SK-N-SH (cell line): Measurements from ENCODE around the gene SLC22A14. TPM values are rescaled to one million over a fixed set of nuclear protein-coding genes. Genes with fewer than 3 reads are reported as not detected.

Experiments used
- CTCF ChIA-PET: fragments of 300-600, 350-600 bp; formaldehyde crosslinking; extraction: SDS; loops from one replicate; lab custom pipeline; 2021; lab: Yijun Ruan, JAX
- POLR2A ChIA-PET: fragments of 350-600 bp; sonication (Branson Sonifier 250); formaldehyde crosslinking; extraction: SDS; loops from one replicate; lab custom pipeline; 2020; ENCODE audit warnings: antibody characterized with exemption, inconsistent platforms; lab: Yijun Ruan, JAX
- DNase-seq: peaks from one replicate; pipeline ENCODE4 v3.0.0; 2012
- H2AFZ ChIP-seq: fragments of 200-600 bp; sonication (generic); 2 replicates; pipeline ENCODE4 v1.8.1; 2016; ENCODE audit warnings: antibody characterized with exemption, mild to moderate bottlenecking, low read depth
- H3F3A ChIP-seq: fragments of 200-600 bp; sonication (generic); replicated peaks from 2 replicates; pipeline ENCODE3; 2016; ENCODE audit warnings: antibody characterized with exemption, mild to moderate bottlenecking; ENCODE audit not compliant: insufficient read depth
- H3K27ac ChIP-seq, 2 experiments: fragments of 200-500 bp in 1 of 2; fragments of 200-600 bp in 1 of 2; sonication (Bioruptor generic) in 1 of 2; sonication (generic), shearing (Covaris generic) in 1 of 2; 2 replicates each; pipeline versions ENCODE4 v1.5.1 to v1.6.1; 2014 to 2016; ENCODE audit warnings: low read depth in 2 of 2, inconsistent platforms in 1 of 2, low read length in 1 of 2, mild to moderate bottlenecking in 1 of 2, mixed read lengths in 1 of 2
- H3K27me3 ChIP-seq: fragments of 200-600 bp; sonication (generic), shearing (Covaris generic); 2 replicates; pipeline ENCODE4 v1.6.1; 2016; ENCODE audit warnings: mixed run types; ENCODE audit not compliant: insufficient read depth
- H3K36me3 ChIP-seq, 2 experiments: fragments of 200-500 bp in 1 of 2; fragments of 200-600 bp in 1 of 2; sonication (Bioruptor generic) in 1 of 2; sonication (generic) in 1 of 2; replicated peaks in 1 of 2; 2 replicates each; pipeline versions ENCODE3 to v1.5.1; 2014 to 2016; ENCODE audit warnings: low read length in 1 of 2, mild to moderate bottlenecking in 1 of 2; ENCODE audit not compliant: insufficient read depth in 2 of 2, control insufficient read depth in 1 of 2
- H3K4me1 ChIP-seq, 2 experiments: fragments of 200-500 bp in 1 of 2; fragments of 200-600 bp in 1 of 2; sonication (Bioruptor generic) in 1 of 2; sonication (generic), shearing (Covaris generic) in 1 of 2; 2 replicates each; pipeline versions ENCODE4 v1.5.1 to v1.6.1; 2014 to 2016; ENCODE audit warnings: low read depth in 1 of 2, low read length in 1 of 2, mixed run types in 1 of 2; ENCODE audit not compliant: insufficient read depth in 2 of 2, control insufficient read depth in 1 of 2
- H3K4me2 ChIP-seq: fragments of 200-600 bp; sonication (generic), shearing (Covaris generic); 2 replicates; pipeline ENCODE4 v1.6.1; 2017; ENCODE audit warnings: mixed run types
- H3K4me3 ChIP-seq, 2 experiments: fragments of 200-500 bp in 1 of 2; fragments of 200-600 bp in 1 of 2; sonication (Bioruptor generic) in 1 of 2; sonication (generic), shearing (Covaris generic) in 1 of 2; 2 replicates each; pipeline versions ENCODE4 v1.5.1 to v1.8.1; 2014 to 2016; ENCODE audit warnings: low read depth in 2 of 2, inconsistent platforms in 1 of 2, low read length in 1 of 2, mild to moderate bottlenecking in 1 of 2, mixed read lengths in 1 of 2, moderate library complexity in 1 of 2
- H3K79me2 ChIP-seq: fragments of 200-600 bp; sonication (generic); 2 replicates; pipeline ENCODE4 v1.8.1; 2017; ENCODE audit warnings: mild to moderate bottlenecking; ENCODE audit not compliant: insufficient read depth
- H3K9ac ChIP-seq: fragments of 200-600 bp; sonication (generic); 2 replicates; pipeline ENCODE4 v1.6.1; 2017; ENCODE audit warnings: mixed run types
- H3K9me2 ChIP-seq: fragments of 200-600 bp; sonication (generic); 2 replicates; pipeline ENCODE4 v1.6.1; 2017; ENCODE audit warnings: mixed run types
- H3K9me3 ChIP-seq: fragments of 200-600 bp; sonication (generic); 2 replicates; pipeline ENCODE4 v1.6.1; 2017; ENCODE audit warnings: mixed run types, mild to moderate bottlenecking, moderate library complexity
- H4K20me1 ChIP-seq: fragments of 200-600 bp; sonication (generic); 2 replicates; pipeline ENCODE4 v1.6.1; 2017; ENCODE audit warnings: mild to moderate bottlenecking, mixed run types; ENCODE audit not compliant: insufficient read depth
- EZH2phosphoT487 ChIP-seq: fragments of 200-600 bp; sonication (generic); IDR thresholded peaks from 2 replicates; pipeline ENCODE4 v1.6.1; 2017; ENCODE audit warnings: low read depth, mixed run types, mild to moderate bottlenecking, antibody characterized with exemption, moderate library complexity, borderline replicate concordance
- JUND ChIP-seq: IDR thresholded peaks from 2 replicates; pipeline ENCODE4 v1.4.0; 2012
- NFIC ChIP-seq: IDR thresholded peaks from 2 replicates; pipeline ENCODE4 v1.4.0; 2012; ENCODE audit warnings: borderline replicate concordance
- POLR2AphosphoS5 ChIP-seq: IDR thresholded peaks from 2 replicates; pipeline ENCODE4 v1.6.1; 2012; ENCODE audit warnings: low read depth, low read length
- REST ChIP-seq: IDR thresholded peaks from 2 replicates; pipeline ENCODE4 v1.6.1; 2012; ENCODE audit warnings: mild to moderate bottlenecking, low read depth, low read length, moderate library complexity
- RFX5 ChIP-seq: IDR thresholded peaks from 2 replicates; pipeline ENCODE4 v1.6.1; 2012; ENCODE audit warnings: mild to moderate bottlenecking, improper control_type of control experiment, low read length
- SIN3A ChIP-seq: IDR thresholded peaks from 2 replicates; pipeline ENCODE4 v1.6.1; 2012; ENCODE audit warnings: low read depth, mild to moderate bottlenecking, low read length, moderate library complexity, borderline replicate concordance
- TAF1 ChIP-seq: IDR thresholded peaks from 2 replicates; pipeline ENCODE4 v1.6.1; 2012; ENCODE audit warnings: low read depth, mild to moderate bottlenecking, low read length, moderate library complexity, borderline replicate concordance
- TCF12 ChIP-seq: IDR thresholded peaks from 2 replicates; pipeline ENCODE4 v1.4.0; 2012
- TEAD4 ChIP-seq: IDR thresholded peaks from 2 replicates; pipeline ENCODE4 v1.4.0; 2012; ENCODE audit warnings: mild to moderate bottlenecking, borderline replicate concordance; ENCODE audit not compliant: insufficient read depth
- WGBS: methylation state at CpG from one replicate; pipeline ENCODE4 v1.1.6; 2017; ENCODE audit warnings: low lambda C conversion rate; 5-methylcytosine and 5-hydroxymethylcytosine counted together
- polyA plus RNA-seq, 3 experiments: library from polyadenylated mRNA; depleted of rRNA; stranded (reverse); fragments of >200 nt; gene quantifications; 2 replicates each; pipeline ENCODE4 v1.2.3, GENCODE V29; 2012
- TF ChIP-seq, protein P1 (sequence below): IDR thresholded peaks from 2 replicates; pipeline ENCODE4 v1.4.0; 2012; ENCODE audit warnings: low read depth
- TF ChIP-seq, protein P2 (sequence below): IDR thresholded peaks from 2 replicates; pipeline ENCODE4 v1.4.0; 2012; ENCODE audit warnings: low read depth, borderline replicate concordance

The SLC22A14 gene
- polyA plus RNA-seq, 1 of the 3 experiments (the other 2 are of a cell fraction): 0.16 TPM

- H3F3A ChIP-seq: no peaks in the 10 kb centered on the region
- no peak for DNase-seq
- H3K27ac ChIP-seq: no peak overlapping the region
- no peaks in the 10 kb centered on the region for H3K4me1 ChIP-seq
- no peaks in the 10 kb centered on the region for H3K79me2 ChIP-seq
- no peaks in the 10 kb centered on the region for H4K20me1 ChIP-seq
- no peaks in the 10 kb centered on the region for H3K9me2 ChIP-seq
- TF ChIP-seq SIN3A (no peak), RFX5 (no peak), POLR2AphosphoS5 (no peak), TCF12 (no peak), NFIC (no peak), TEAD4 (no peak), TAF1 (no peak), JUND (no peak)
- TF ChIP-seq, protein P1, sequence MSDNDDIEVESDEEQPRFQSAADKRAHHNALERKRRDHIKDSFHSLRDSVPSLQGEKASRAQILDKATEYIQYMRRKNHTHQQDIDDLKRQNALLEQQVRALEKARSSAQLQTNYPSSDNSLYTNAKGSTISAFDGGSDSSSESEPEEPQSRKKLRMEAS: no peak
- TF ChIP-seq, protein P2, sequence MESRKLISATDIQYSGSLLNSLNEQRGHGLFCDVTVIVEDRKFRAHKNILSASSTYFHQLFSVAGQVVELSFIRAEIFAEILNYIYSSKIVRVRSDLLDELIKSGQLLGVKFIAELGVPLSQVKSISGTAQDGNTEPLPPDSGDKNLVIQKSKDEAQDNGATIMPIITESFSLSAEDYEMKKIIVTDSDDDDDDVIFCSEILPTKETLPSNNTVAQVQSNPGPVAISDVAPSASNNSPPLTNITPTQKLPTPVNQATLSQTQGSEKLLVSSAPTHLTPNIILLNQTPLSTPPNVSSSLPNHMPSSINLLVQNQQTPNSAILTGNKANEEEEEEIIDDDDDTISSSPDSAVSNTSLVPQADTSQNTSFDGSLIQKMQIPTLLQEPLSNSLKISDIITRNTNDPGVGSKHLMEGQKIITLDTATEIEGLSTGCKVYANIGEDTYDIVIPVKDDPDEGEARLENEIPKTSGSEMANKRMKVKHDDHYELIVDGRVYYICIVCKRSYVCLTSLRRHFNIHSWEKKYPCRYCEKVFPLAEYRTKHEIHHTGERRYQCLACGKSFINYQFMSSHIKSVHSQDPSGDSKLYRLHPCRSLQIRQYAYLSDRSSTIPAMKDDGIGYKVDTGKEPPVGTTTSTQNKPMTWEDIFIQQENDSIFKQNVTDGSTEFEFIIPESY: no peak
- peaks cover 0 to 6% of the 10 kb centered on the region in 2 experiments for H3K36me3 ChIP-seq
- H3K9ac ChIP-seq: no peak overlapping the region
- no peak overlapping the region for H3K4me3 ChIP-seq
- H3K9me3 ChIP-seq: no peaks in the 10 kb centered on the region
- CTCF ChIA-PET: no interaction called here
- POLR2A ChIA-PET: no interaction called here
- 96% methylated on average over 8 of the region's 9 CpGs for WGBS
- H2AFZ ChIP-seq: no peak overlapping the region
- H3K27me3 ChIP-seq: no peaks in the 10 kb centered on the region
- no peak overlapping the region for H3K4me2 ChIP-seq
Observed at GRCh38 chr3:38362825-38363224, 80.7 kb downstream of the SLC22A14 start.

DNA sequence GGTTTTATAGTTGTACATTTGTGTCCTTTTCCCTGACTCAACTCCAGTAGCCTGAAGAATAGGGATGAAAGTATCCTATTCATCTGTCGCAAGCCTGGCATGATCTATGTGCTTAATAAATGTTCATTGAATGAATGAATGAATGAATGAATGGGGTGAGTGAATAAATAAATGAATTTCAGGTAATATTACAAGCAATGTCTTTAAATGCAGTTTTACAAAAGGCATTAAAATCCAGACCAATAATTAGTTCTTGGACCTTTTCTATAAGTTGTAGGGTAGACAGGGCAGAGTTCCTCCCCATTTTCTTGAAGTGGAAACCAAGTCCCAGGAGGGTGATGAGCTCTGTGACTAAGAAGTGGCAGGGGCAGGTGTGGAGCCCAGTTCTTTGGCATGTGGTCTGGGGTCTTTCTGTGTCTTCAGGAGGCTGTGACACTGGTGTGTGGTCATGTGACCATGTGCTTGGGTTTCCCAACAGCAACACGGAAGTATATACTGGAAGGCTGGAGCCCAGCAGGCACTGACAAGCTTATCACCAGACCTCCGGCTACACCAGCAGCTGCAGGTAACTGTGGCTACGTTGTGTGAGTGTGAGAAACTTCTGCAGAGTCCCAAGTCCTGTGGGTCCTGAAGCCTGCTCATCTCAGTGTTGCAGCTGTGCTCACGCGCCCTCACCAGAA lies 82.8 kb downstream of the SLC22A14 start:
- Histone ChIP-seq H3K4me2 (no peak overlapping the region), H3K27me3 (no peaks in the 10 kb centered on the region), H3K79me2 (no peaks in the 10 kb centered on the region), H2AFZ (no peak overlapping the region), H3K9me3 (no peaks in the 10 kb centered on the region), H3K4me3 (no peak overlapping the region), H3K9me2 (no peaks in the 10 kb centered on the region), H3K9ac (no peak overlapping the region), H3F3A (no peaks in the 10 kb centered on the region), H4K20me1 (no peaks in the 10 kb centered on the region), H3K36me3 (peaks cover 0 to 6% of the 10 kb centered on the region in 2 experiments), H3K27ac (no peak overlapping the region), H3K4me1 (no peaks in the 10 kb centered on the region)
- POLR2A ChIA-PET: no interaction called here
- no peak for TF ChIP-seq REST
- no peak for TF ChIP-seq EZH2phosphoT487
- 93% methylated on average over 5 of the region's 6 CpGs for WGBS
- CTCF ChIA-PET: interaction anchor here (0.7 kb wide), 1 partner anchor 10 kb away, joined by 3 read pairs; no protein-coding TSS in a partner anchor
- no peak for DNase-seq
